HG03439 (cell line): ENCODE data around the gene SCFD2.
"Not testable (repeated sequence)": the region's sequence is repeated elsewhere in the genome, so short reads cannot be mapped to it uniquely, and the experiment has no call there.

Source experiments
- ATAC-seq: cut with Tn5 transposase; IDR thresholded peaks from one replicate; pipeline ENCODE4 v1.9.1; 2021; ENCODE audit warnings: mild to moderate bottlenecking, moderate library complexity; ENCODE audit not compliant: unreplicated experiment

The SCFD2 gene

GRCh38 chr4:53194727-53195126 lies 171.1 kb downstream of the SCFD2 start:
- ATAC-seq: no peak

GRCh38 chr4:53193111-53193510 lies 172.8 kb downstream of the SCFD2 start:
- no peak for ATAC-seq

- ATAC-seq: no peak
Measured at GRCh38 chr4:53192496-53192895, 173.4 kb downstream of the SCFD2 start.

GRCh38 chr4:53191997-53192396 lies 173.9 kb downstream of the SCFD2 start:
- no peak for ATAC-seq

GRCh38 chr4:53189011-53189410 lies 176.8 kb downstream of the SCFD2 start:
- no peak for ATAC-seq

- no peak for ATAC-seq
Measured at GRCh38 chr4:53186714-53187358, 179.0 kb downstream of the SCFD2 start.

- ATAC-seq: no peak
Measured at GRCh38 chr4:53185869-53186585, 179.8 kb downstream of the SCFD2 start.

- ATAC-seq: no peak
Measured at GRCh38 chr4:53183754-53184153, 182.1 kb downstream of the SCFD2 start.

GRCh38 chr4:53177751-53178150 lies 188.1 kb downstream of the SCFD2 start:
- not testable (repeated sequence) for ATAC-seq

GRCh38 chr4:53175640-53176039 lies 190.2 kb downstream of the SCFD2 start:
- ATAC-seq: no peak

- no peak for ATAC-seq
Measured at GRCh38 chr4:53174823-53175222, 191.0 kb downstream of the SCFD2 start.

- ATAC-seq: no peak
Measured at GRCh38 chr4:53173576-53173975, 192.3 kb downstream of the SCFD2 start.

- ATAC-seq: no peak
Measured at GRCh38 chr4:53171797-53172196, 194.1 kb downstream of the SCFD2 start.

GRCh38 chr4:53169695-53170617 lies 195.9 kb downstream of the SCFD2 start:
- ATAC-seq: no peak

GRCh38 chr4:53168228-53168627 lies 197.6 kb downstream of the SCFD2 start:
- no peak for ATAC-seq

- ATAC-seq: no peak
Measured at GRCh38 chr4:53162969-53163368, 202.9 kb downstream of the SCFD2 start.

GRCh38 chr4:53161787-53162433 lies 204.0 kb downstream of the SCFD2 start:
- no peak for ATAC-seq

GRCh38 chr4:53161051-53161786 lies 204.6 kb downstream of the SCFD2 start:
- ATAC-seq: no peak

- ATAC-seq: no peak
Measured at GRCh38 chr4:53156896-53157295, 209.0 kb downstream of the SCFD2 start.

- no peak for ATAC-seq
Measured at GRCh38 chr4:53152467-53152866, 213.4 kb downstream of the SCFD2 start.

GRCh38 chr4:53151489-53151788 lies 214.4 kb downstream of the SCFD2 start:
- ATAC-seq: no peak
